Thyroid gland (tissue), 4 donors: ENCODE data around the gene MTHFD1. TPM values are rescaled to one million over a fixed set of nuclear protein-coding genes. Genes with fewer than 3 reads are reported as not detected.

Experiments used
- DNase-seq, 2 donors: peaks; one replicate each; pipeline ENCODE4 v3.0.0-alpha.2; 2019
- H3K27ac ChIP-seq, 3 donors: fragments of 200-600 bp; sonication (generic); 1 replicate in 2 of 3; 2 replicates in 1 of 3; pipeline ENCODE4 v1.5.1; 2016 to 2019; ENCODE audit warnings: mild to moderate bottlenecking in 1 of 3, moderate library complexity in 1 of 3
- H3K27me3 ChIP-seq: fragments of 200-600 bp; sonication (generic); one replicate; pipeline ENCODE4 v1.5.1; 2019
- H3K36me3 ChIP-seq, 2 donors: fragments of 200-600 bp; sonication (generic); one replicate each; pipeline ENCODE4 v1.5.1; 2016 to 2019
- H3K4me1 ChIP-seq, 2 donors: fragments of 200-600 bp; sonication (generic); one replicate each; pipeline ENCODE4 v1.5.1; 2017 to 2019
- H3K4me3 ChIP-seq, 3 donors: fragments of 200-600 bp; sonication (generic); replicated peaks in 1 of 3; 1 replicate in 2 of 3; 2 replicates in 1 of 3; pipeline ENCODE4 v1.5.1; 2016; ENCODE audit warnings: mild to moderate bottlenecking in 1 of 3
- H3K9me3 ChIP-seq: fragments of 200-600 bp; sonication (generic); one replicate; pipeline ENCODE4 v1.5.1; 2017
- CTCF ChIP-seq, 6 experiments: fragments of 200-600 bp in 3 of 6; fragments of 450-650 bp in 3 of 6; sonication (generic) in 3 of 6; IDR thresholded peaks; one replicate each; pipeline ENCODE4 v1.5.1; 2016 to 2019; ENCODE audit warnings: antibody characterized with exemption in 6 of 6, mild to moderate bottlenecking in 2 of 6, inconsistent platforms in 1 of 6, moderate library complexity in 1 of 6
- POLR2A ChIP-seq, 2 donors: fragments of 450-650 bp; IDR thresholded peaks; one replicate each; pipeline ENCODE4 v1.6.1; 2017; ENCODE audit warnings: antibody characterized with exemption in 2 of 2, mild to moderate bottlenecking in 2 of 2, moderate library complexity in 1 of 2
- WGBS, 2 donors: methylation state at CpG; one replicate each; pipeline ENCODE4 v1.1.5; 2017; 5-methylcytosine and 5-hydroxymethylcytosine counted together
- intact Hi-C: fragments of 100-400 bp; cut with DNase I; formaldehyde crosslinking; loops from one replicate; pipeline ENCODE4 v1.15.1; 2023
- total RNA-seq, 4 donors: library from RNA; depleted of rRNA; stranded (reverse); fragments of >200 nt; gene quantifications; one replicate each; pipeline ENCODE4 v1.2.3, GENCODE V29; 2016

MTHFD1 gene
- total RNA-seq, 4 donors from 2014 or later: 26.9 to 48.0 (median 33.2) TPM

DNA sequence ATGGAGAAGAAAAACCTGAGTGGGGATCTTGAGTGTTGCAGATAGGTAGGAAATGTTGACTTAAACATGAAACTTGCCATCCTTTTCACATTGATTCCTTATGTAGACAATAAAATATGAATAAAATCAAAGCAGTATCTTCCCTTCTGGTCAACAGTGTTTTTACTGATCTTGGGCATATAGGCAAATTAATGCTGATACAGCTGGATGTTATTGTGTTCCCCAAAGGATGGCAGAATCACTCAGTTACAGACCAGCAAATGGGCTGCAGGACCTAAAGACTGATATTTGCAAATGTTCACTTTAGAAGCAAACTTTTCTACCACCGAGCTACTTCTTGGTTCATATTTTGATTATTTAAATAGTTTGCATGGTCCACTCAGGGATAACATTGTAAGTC lies 33.9 kb downstream of the MTHFD1 start:
- 97 to 98% methylated on average over 1 of the region's 1 CpG for WGBS, 2 donors
- Histone ChIP-seq H3K27ac (no peak overlapping the region), H3K4me3 (no peak overlapping the region), H3K27me3 (no peaks in the 10 kb centered on the region), H3K9me3 (no peaks in the 10 kb centered on the region), H3K4me1 (no peaks in the 10 kb centered on the region), H3K36me3 (peaks cover 17 to 21% of the 10 kb centered on the region in 2 donors)
- intact Hi-C loops: no loop called here
- no peak for DNase-seq
- no peak for TF ChIP-seq CTCF (IDR thresholded peaks at IDR 0.05)
- TF ChIP-seq POLR2A (IDR thresholded peaks at IDR 0.05): no peak

DNA sequence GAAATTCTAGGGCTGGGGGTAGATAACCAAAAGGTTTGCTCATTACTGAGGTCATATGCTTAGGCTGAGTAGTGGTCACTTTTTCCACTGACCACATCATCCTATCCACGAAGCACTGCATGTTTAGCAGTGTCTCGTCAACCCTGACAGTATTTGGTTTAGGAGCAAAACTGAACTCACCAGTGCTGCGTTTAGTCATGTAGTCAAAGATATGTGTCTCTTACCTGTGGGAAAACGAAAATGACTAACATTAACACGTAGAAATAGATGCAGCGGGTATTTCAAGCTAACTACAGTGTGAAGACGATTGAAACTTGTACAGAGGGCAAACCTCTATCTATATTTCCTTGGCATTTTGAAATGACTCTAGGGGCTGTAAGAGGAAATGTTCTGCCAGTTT lies 34.6 kb downstream of the MTHFD1 start:
- DNase-seq: no peak
- no peak for TF ChIP-seq CTCF (IDR thresholded peaks at IDR 0.05)
- TF ChIP-seq POLR2A (IDR thresholded peaks at IDR 0.05): no peak
- Histone ChIP-seq H3K4me3 (no peak overlapping the region), H3K27ac (no peak overlapping the region), H3K36me3 (peaks cover 17 to 27% of the 10 kb centered on the region in 2 donors), H3K4me1 (no peaks in the 10 kb centered on the region), H3K9me3 (no peaks in the 10 kb centered on the region), H3K27me3 (no peaks in the 10 kb centered on the region)
- WGBS, 2 donors: 90 to 92% methylated on average over 7 of the region's 7 CpGs
- intact Hi-C loops: no loop called here

DNA sequence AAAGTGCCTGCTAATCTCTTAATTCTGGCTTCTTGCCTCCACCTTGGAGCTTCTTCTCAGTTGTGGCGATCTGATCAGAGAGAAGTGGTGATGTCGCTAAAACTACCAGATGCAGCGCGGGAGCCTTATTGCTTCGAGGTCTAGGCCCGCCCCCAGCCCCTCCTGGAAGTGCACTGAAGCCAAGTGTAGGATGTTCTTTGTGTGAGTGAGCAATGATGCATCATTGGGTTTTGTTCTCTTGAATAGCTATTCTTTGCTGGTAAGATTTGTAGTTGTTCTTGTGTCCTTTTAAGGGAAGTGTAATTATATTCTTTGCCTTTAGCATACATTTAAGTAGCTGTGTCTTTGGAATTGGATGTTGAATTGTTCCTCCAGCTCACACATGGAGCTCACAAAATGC lies 35.8 kb downstream of the MTHFD1 start:
- peaks cover 14 to 25% of the 10 kb centered on the region in 2 donors for H3K36me3 ChIP-seq
- 95 to 98% methylated on average over 6 of the region's 6 CpGs for WGBS, 2 donors
- H3K4me1 ChIP-seq: no peaks in the 10 kb centered on the region
- DNase-seq: no peak
- intact Hi-C loops: no loop called here
- no peak overlapping the region for H3K4me3 ChIP-seq
- no peaks in the 10 kb centered on the region for H3K27me3 ChIP-seq
- no peaks in the 10 kb centered on the region for H3K9me3 ChIP-seq
- H3K27ac ChIP-seq: no peak overlapping the region
- TF ChIP-seq POLR2A (IDR thresholded peaks at IDR 0.05): no peak
- no peak for TF ChIP-seq CTCF (IDR thresholded peaks at IDR 0.05)

- Histone ChIP-seq H3K4me3 (no peak overlapping the region), H3K27me3 (no peaks in the 10 kb centered on the region), H3K4me1 (no peaks in the 10 kb centered on the region), H3K9me3 (no peaks in the 10 kb centered on the region), H3K36me3 (no peaks in the 10 kb centered on the region), H3K27ac (no peak overlapping the region)
- no peak for DNase-seq
- TF ChIP-seq CTCF (IDR thresholded peaks at IDR 0.05): no peak
- intact Hi-C loops: no loop called here
- WGBS, 2 donors: 78 to 88% methylated on average over 3 of the region's 3 CpGs
These were observed 46.4 kb downstream of the MTHFD1 start for GRCh38 chr14:64434528-64434927.

DNA sequence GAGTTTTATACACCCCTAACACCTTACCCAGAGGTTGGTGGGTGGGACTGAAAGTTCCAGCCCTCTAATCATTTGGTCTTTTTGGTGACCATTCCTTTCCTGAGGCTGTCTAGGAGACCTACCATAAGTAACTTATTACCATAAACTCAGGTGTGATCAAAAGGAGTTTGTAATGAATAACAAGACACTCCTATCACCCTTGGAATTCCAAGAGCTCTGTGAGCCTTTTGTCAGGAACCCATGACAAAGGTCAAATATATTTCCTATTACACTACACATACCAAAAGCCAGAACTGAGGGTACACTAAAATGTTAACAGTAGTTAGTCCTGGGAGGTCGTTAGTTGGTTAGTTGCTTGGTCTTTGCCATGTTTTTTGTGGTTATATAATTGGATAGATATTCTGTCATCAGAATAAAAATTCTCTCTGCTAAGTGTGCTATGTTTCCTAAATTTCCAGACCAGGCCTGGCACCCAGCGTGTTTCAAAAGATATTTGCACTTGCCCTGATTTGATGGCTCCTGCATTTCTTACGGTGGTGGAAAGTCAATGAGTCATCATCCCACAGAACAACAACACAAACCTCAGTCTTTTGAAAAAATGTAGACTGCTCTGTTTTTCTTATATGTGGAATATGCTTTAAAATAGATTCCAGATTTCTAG lies 50.2 kb downstream of the MTHFD1 start:
- intact Hi-C loops: no loop called here
- Histone ChIP-seq H3K27ac (no peak overlapping the region), H3K9me3 (no peaks in the 10 kb centered on the region), H3K36me3 (no peaks in the 10 kb centered on the region), H3K4me1 (peaks cover 10 to 12% of the 10 kb centered on the region in 2 donors), H3K27me3 (no peaks in the 10 kb centered on the region), H3K4me3 (no peak overlapping the region)
- 84 to 86% methylated on average over 3 of the region's 3 CpGs for WGBS, 2 donors
- TF ChIP-seq POLR2A (IDR thresholded peaks at IDR 0.05) (no peak), CTCF (IDR thresholded peaks at IDR 0.05) (no peak)
- no peak for DNase-seq
